NCI-H146 (cell line): ENCODE measurements around the gene GTF2F2.
A peak's percentile ranks its signal among the peaks of the same experiment; 100 is the strongest.
"Not testable (repeated sequence)": the region's sequence is repeated elsewhere in the genome, so short reads cannot be mapped to it uniquely, and the experiment has no call there.

Experiments used
- DNase-seq: peaks from one replicate; lab custom pipeline; 2025; lab: John Stamatoyannopoulos, UW

GTF2F2 gene

GRCh38 chr13:45215392-45216077 lies 95.2 kb downstream of the GTF2F2 start:
- no peak for DNase-seq

- no peak for DNase-seq
Measured at GRCh38 chr13:45216193-45216592, 95.9 kb downstream of the GTF2F2 start.

GRCh38 chr13:45218689-45219088 lies 98.4 kb downstream of the GTF2F2 start:
- DNase-seq: no peak

GRCh38 chr13:45219123-45219891 lies 99.0 kb downstream of the GTF2F2 start:
- DNase-seq: no peak

GRCh38 chr13:45219938-45220375 lies 99.6 kb downstream of the GTF2F2 start:
- no peak for DNase-seq

GRCh38 chr13:45220403-45220802 lies 100.1 kb downstream of the GTF2F2 start:
- no peak for DNase-seq

GRCh38 chr13:45222516-45222915 lies 102.2 kb downstream of the GTF2F2 start:
- no peak for DNase-seq

- DNase-seq: no peak
Measured at GRCh38 chr13:45222919-45223318, 102.6 kb downstream of the GTF2F2 start.

- DNase-seq: no peak
Measured at GRCh38 chr13:45224176-45224575, 103.9 kb downstream of the GTF2F2 start.

GRCh38 chr13:45225370-45225769 lies 105.1 kb downstream of the GTF2F2 start:
- no peak for DNase-seq

- no peak for DNase-seq
Measured at GRCh38 chr13:45226024-45226423, 105.7 kb downstream of the GTF2F2 start.

GRCh38 chr13:45228002-45228401 lies 107.7 kb downstream of the GTF2F2 start:
- no peak for DNase-seq

GRCh38 chr13:45229172-45229571 lies 108.9 kb downstream of the GTF2F2 start:
- DNase-seq: no peak

- no peak for DNase-seq
Measured at GRCh38 chr13:45231305-45231704, 111.0 kb downstream of the GTF2F2 start.

GRCh38 chr13:45231722-45232121 lies 111.4 kb downstream of the GTF2F2 start:
- peak; percentile 39 for DNase-seq

GRCh38 chr13:45232591-45232990 lies 112.3 kb downstream of the GTF2F2 start:
- DNase-seq: no peak

GRCh38 chr13:45238945-45239795 lies 118.9 kb downstream of the GTF2F2 start:
- no peak for DNase-seq

- DNase-seq: no peak
Measured at GRCh38 chr13:45240143-45240542, 119.8 kb downstream of the GTF2F2 start.

- no peak for DNase-seq
Measured at GRCh38 chr13:45242070-45242469, 121.8 kb downstream of the GTF2F2 start.

GRCh38 chr13:45242524-45242923 lies 122.2 kb downstream of the GTF2F2 start:
- DNase-seq: no peak

GRCh38 chr13:45243077-45243476 lies 122.8 kb downstream of the GTF2F2 start:
- no peak for DNase-seq

GRCh38 chr13:45244736-45245135 lies 124.4 kb downstream of the GTF2F2 start:
- DNase-seq: not testable (repeated sequence)

GRCh38 chr13:45249662-45250061 lies 129.4 kb downstream of the GTF2F2 start:
- no peak for DNase-seq
